H1 (cell line): ENCODE data around the gene TANC1. TPM values are rescaled to one million over a fixed set of nuclear protein-coding genes. Genes with fewer than 3 reads are reported as not detected.

Source experiments
- CTCF ChIA-PET: fragments of 300-600 bp; sonication (Branson Sonifier 250); formaldehyde crosslinking; loops from one replicate; lab custom pipeline; 2021; ENCODE audit not compliant: partially characterized antibody; lab: Charles Lee
- POLR2A ChIA-PET: fragments of 300-600 bp; sonication (Branson Sonifier 250); formaldehyde crosslinking; loops from one replicate; lab custom pipeline; 2021; ENCODE audit warnings: inconsistent platforms; ENCODE audit not compliant: partially characterized antibody; lab: Charles Lee
- DNase-seq, 2 experiments: peaks; one replicate each; pipeline versions ENCODE4 v3.0.0 to v3.0.0-alpha.2; 2010 to 2022; ENCODE audit warnings: low spot score in 2 of 2, low read depth in 1 of 2, mixed read lengths in 1 of 2
- FAIRE-seq: peaks from 2 replicates; lab custom pipeline; 2011; peaks lifted over from hg19 to GRCh38; lab: Jason Lieb, UNC
- H2AFZ ChIP-seq: 2 replicates; pipeline ENCODE4 v1.8.1; 2012; ENCODE audit warnings: low read length, inconsistent platforms
- H2AK5ac ChIP-seq: 2 replicates; pipeline ENCODE4 v1.6.1; 2013; ENCODE audit warnings: low read depth, low read length
- H2BK120ac ChIP-seq: replicated peaks from 2 replicates; pipeline ENCODE3; 2013; ENCODE audit warnings: low read depth, low read length, inconsistent platforms
- H2BK12ac ChIP-seq: 2 replicates; pipeline ENCODE4 v1.6.1; 2013; ENCODE audit warnings: low read depth, low read length
- H2BK15ac ChIP-seq: 2 replicates; pipeline ENCODE4 v1.6.1; 2013; ENCODE audit warnings: low read length
- H2BK20ac ChIP-seq: 2 replicates; pipeline ENCODE4 v1.6.1; 2013; ENCODE audit warnings: low read length
- H2BK5ac ChIP-seq: 2 replicates; pipeline ENCODE4 v1.6.1; 2013; ENCODE audit warnings: low read depth, low read length
- H3K14ac ChIP-seq: 2 replicates; pipeline ENCODE4 v1.6.1; 2013; ENCODE audit warnings: inconsistent platforms; ENCODE audit not compliant: insufficient read length
- H3K18ac ChIP-seq: 2 replicates; pipeline ENCODE4 v1.6.1; 2013; ENCODE audit warnings: low read length; ENCODE audit errors: extremely low read depth
- H3K23ac ChIP-seq: 2 replicates; pipeline ENCODE4 v1.6.1; 2013; ENCODE audit warnings: inconsistent platforms; ENCODE audit not compliant: insufficient read length
- H3K23me2 ChIP-seq: 2 replicates; pipeline ENCODE4 v1.6.1; 2013; ENCODE audit warnings: low read depth, low read length
- H3K27ac ChIP-seq: 2 replicates; pipeline ENCODE4 v1.6.1; 2011; ENCODE audit warnings: low read depth, low read length, inconsistent platforms
- H3K27me3 ChIP-seq, 4 experiments: replicated peaks in 1 of 4; 1 replicate in 1 of 4; 2 replicates in 3 of 4; pipeline versions ENCODE4 v1.6.1 to v1.8.1; 2011 to 2013; ENCODE audit warnings: low read length in 3 of 4, mild to moderate bottlenecking in 3 of 4, inconsistent platforms in 2 of 4, mixed read lengths in 2 of 4, moderate library complexity in 1 of 4; ENCODE audit not compliant: control insufficient read depth in 3 of 4, insufficient read depth in 3 of 4; ENCODE audit errors: extremely low read depth in 1 of 4
- H3K36me3 ChIP-seq, 4 experiments: 2 replicates each; pipeline versions ENCODE4 v1.6.1 to v1.8.1; 2011 to 2013; ENCODE audit warnings: mild to moderate bottlenecking in 4 of 4, low read length in 3 of 4, moderate library complexity in 2 of 4, control low read depth in 1 of 4, inconsistent platforms in 1 of 4; ENCODE audit not compliant: insufficient read depth in 4 of 4, control insufficient read depth in 2 of 4
- H3K4ac ChIP-seq: replicated peaks from 2 replicates; pipeline ENCODE3; 2013; ENCODE audit warnings: low read length, low read depth, mixed read lengths, inconsistent platforms; ENCODE audit not compliant: insufficient read length
- H3K4me1 ChIP-seq, 4 experiments: replicated peaks in 1 of 4; 1 replicate in 1 of 4; 2 replicates in 3 of 4; pipeline versions ENCODE4 v1.6.1 to v1.8.1; 2011 to 2013; ENCODE audit warnings: low read length in 3 of 4, inconsistent platforms in 2 of 4, mixed read lengths in 1 of 4; ENCODE audit not compliant: insufficient read depth in 4 of 4, control insufficient read depth in 3 of 4
- H3K4me2 ChIP-seq, 2 experiments: 2 replicates each; pipeline versions ENCODE4 v1.6.1 to v1.8.1; 2011 to 2013; ENCODE audit warnings: low read depth in 2 of 2, low read length in 2 of 2, control low read depth in 1 of 2, inconsistent platforms in 1 of 2, mild to moderate bottlenecking in 1 of 2; ENCODE audit not compliant: insufficient read depth in 1 of 2
- H3K4me3 ChIP-seq, 4 experiments: fragments of 200-600, 300-600 bp in 1 of 4; sonication (generic), shearing (Covaris generic), sonication (Bioruptor Twin) in 1 of 4; 2 replicates each; pipeline versions ENCODE4 v1.5.1 to v1.8.1; 2011 to 2016; ENCODE audit warnings: low read length in 4 of 4, low read depth in 3 of 4, control low read depth in 2 of 4, inconsistent platforms in 2 of 4, mild to moderate bottlenecking in 2 of 4, mixed read lengths in 1 of 4, moderate library complexity in 1 of 4; ENCODE audit not compliant: insufficient read depth in 2 of 4; ENCODE audit errors: extremely low read depth in 1 of 4
- H3K56ac ChIP-seq: replicated peaks from 2 replicates; pipeline ENCODE3; 2013; ENCODE audit warnings: low read depth, mild to moderate bottlenecking, mixed read lengths, low read length, inconsistent platforms; ENCODE audit not compliant: insufficient read length
- H3K79me1 ChIP-seq: 2 replicates; pipeline ENCODE4 v1.6.1; 2013; ENCODE audit warnings: low read depth, low read length, control low read depth
- H3K79me2 ChIP-seq, 2 experiments: 2 replicates each; pipeline versions ENCODE4 v1.6.1 to v1.8.1; 2012 to 2013; ENCODE audit warnings: low read length in 2 of 2, mild to moderate bottlenecking in 2 of 2, inconsistent platforms in 1 of 2; ENCODE audit not compliant: insufficient read depth in 2 of 2, control insufficient read depth in 1 of 2
- H3K9ac ChIP-seq, 4 experiments: replicated peaks in 1 of 4; 1 replicate in 1 of 4; 2 replicates in 3 of 4; pipeline versions ENCODE4 v1.6.1 to v1.8.1; 2011 to 2013; ENCODE audit warnings: low read depth in 3 of 4, low read length in 3 of 4, control low read depth in 2 of 4, mild to moderate bottlenecking in 2 of 4, moderate library complexity in 2 of 4, inconsistent platforms in 1 of 4; ENCODE audit errors: extremely low read depth in 1 of 4
- H3K9me3 ChIP-seq, 2 experiments: 2 replicates each; pipeline versions ENCODE4 v1.6.1 to v1.8.1; 2012 to 2013; ENCODE audit warnings: mild to moderate bottlenecking in 2 of 2, moderate library complexity in 2 of 2, control low read depth in 1 of 2, inconsistent platforms in 1 of 2, low read depth in 1 of 2, low read length in 1 of 2, mixed read lengths in 1 of 2; ENCODE audit not compliant: insufficient read depth in 2 of 2
- H4K20me1 ChIP-seq, 2 experiments: replicated peaks in 1 of 2; 2 replicates each; pipeline versions ENCODE3 to v1.8.1; 2011 to 2013; ENCODE audit warnings: inconsistent platforms in 2 of 2, low read length in 2 of 2, mild to moderate bottlenecking in 1 of 2; ENCODE audit not compliant: insufficient read depth in 2 of 2, control insufficient read depth in 1 of 2
- H4K5ac ChIP-seq: 2 replicates; pipeline ENCODE4 v1.6.1; 2013; ENCODE audit warnings: low read length, low read depth, mixed read lengths, inconsistent platforms; ENCODE audit not compliant: insufficient read length
- H4K8ac ChIP-seq: 2 replicates; pipeline ENCODE4 v1.8.0; 2013; ENCODE audit warnings: mild to moderate bottlenecking, moderate library complexity, low read length, inconsistent platforms; ENCODE audit not compliant: insufficient read depth; ENCODE audit errors: extremely low read depth
- H4K91ac ChIP-seq: replicated peaks from 2 replicates; pipeline ENCODE3; 2013; ENCODE audit warnings: low read length, mixed read lengths, inconsistent platforms; ENCODE audit not compliant: insufficient read length
- BCL11A ChIP-seq, 2 experiments: IDR thresholded peaks; one replicate each; pipeline ENCODE4 v1.6.1; 2011; ENCODE audit warnings: low read depth in 2 of 2, low read length in 2 of 2, mild to moderate bottlenecking in 2 of 2
- BRCA1 ChIP-seq: IDR thresholded peaks from 2 replicates; pipeline ENCODE4 v1.6.1; 2012; ENCODE audit warnings: low read depth, low read length, improper control_type of control experiment
- CTBP2 ChIP-seq: IDR thresholded peaks from 2 replicates; pipeline ENCODE4 v1.7.0; 2011; ENCODE audit warnings: borderline replicate concordance, mild to moderate bottlenecking, moderate library complexity, mixed read lengths, low read length; ENCODE audit not compliant: insufficient read depth, insufficient read length
- FOSL1 ChIP-seq: IDR thresholded peaks from 2 replicates; pipeline ENCODE4 v1.6.1; 2011; ENCODE audit warnings: mild to moderate bottlenecking, low read depth, low read length, moderate library complexity; ENCODE audit not compliant: insufficient read depth
- HDAC6 ChIP-seq: IDR thresholded peaks from one replicate; pipeline ENCODE4 v1.7.1; 2012; ENCODE audit warnings: low read depth, mild to moderate bottlenecking, inconsistent platforms, low read length, moderate library complexity
- POLR2A ChIP-seq, 2 experiments: IDR thresholded peaks; 1 replicate in 1 of 2; 2 replicates in 1 of 2; pipeline ENCODE4 v1.6.1; 2011; ENCODE audit warnings: low read depth in 2 of 2, low read length in 2 of 2, mild to moderate bottlenecking in 2 of 2; ENCODE audit errors: control extremely low read depth in 1 of 2
- RXRA ChIP-seq: IDR thresholded peaks from 2 replicates; pipeline ENCODE4 v1.6.1; 2011; ENCODE audit warnings: low read depth, mild to moderate bottlenecking, low read length, moderate library complexity; ENCODE audit not compliant: insufficient read depth
- SAP30 ChIP-seq: fragments of 300-600 bp; sonication (generic); IDR thresholded peaks from 2 replicates; pipeline ENCODE4 v1.7.1; 2012; ENCODE audit warnings: low read length, moderate library complexity, mild to moderate bottlenecking, inconsistent platforms; ENCODE audit not compliant: insufficient read depth, insufficient replicate concordance
- SIRT6 ChIP-seq: IDR thresholded peaks from one replicate; pipeline ENCODE4 v1.7.1; 2012; ENCODE audit warnings: low read length, inconsistent platforms
- SP2 ChIP-seq: IDR thresholded peaks from 2 replicates; pipeline ENCODE4 v1.6.1; 2012; ENCODE audit warnings: mild to moderate bottlenecking, low read length, inconsistent platforms
- SP4 ChIP-seq: IDR thresholded peaks from 2 replicates; pipeline ENCODE4 v1.6.1; 2012; ENCODE audit warnings: low read length, inconsistent platforms
- ZNF274 ChIP-seq: IDR thresholded peaks from 2 replicates; pipeline ENCODE4 v1.7.0; 2012; ENCODE audit warnings: low read length, borderline replicate concordance; ENCODE audit errors: extremely low read depth
- WGBS, 2 experiments: shearing (Covaris generic) in 1 of 2; methylation state at CpG; one replicate each; pipeline versions ENCODE4 v1.1.6 to v1.1.7; 2013 to 2015; ENCODE audit warnings: low lambda C conversion rate in 2 of 2, mixed read lengths in 2 of 2, inconsistent platforms in 1 of 2, low coverage in 1 of 2, missing lambda C conversion rate in 1 of 2; ENCODE audit not compliant: insufficient replicate concordance in 2 of 2, insufficient coverage in 1 of 2, insufficient read length in 1 of 2; ENCODE audit errors: extremely low coverage in 1 of 2, missing lambda C conversion rate in 1 of 2; 5-methylcytosine and 5-hydroxymethylcytosine counted together
- polyA plus RNA-seq, 7 experiments: library from polyadenylated mRNA; depleted of rRNA in 3 of 7; stranded (reverse) in 5 of 7; unstranded in 2 of 7; fragments of >200 nt in 5 of 7; fragments of 200-250 nt in 2 of 7; gene quantifications; 1 replicate in 5 of 7; 2 replicates in 1 of 7; 4 replicates in 1 of 7; pipeline versions ENCODE4 v1.2.1 to v1.2.3, GENCODE V29; 2011 to 2013; ENCODE audit warnings: missing spikeins in 2 of 7, mixed read lengths in 2 of 7
- total RNA-seq: library from RNA; stranded (reverse); fragmentation: NEBNext Ultra II Directional; extraction: Animal tissue kit (Norgen Biotek cat#: 25700); gene quantifications from 2 replicates; pipeline ENCODE4 v1.2.1, GENCODE V29; 2021
- TF ChIP-seq, protein P1 (sequence below): IDR thresholded peaks from 2 replicates; pipeline ENCODE4 v1.6.1; 2012; ENCODE audit warnings: inconsistent platforms
- TF ChIP-seq, protein P2 (sequence below): IDR thresholded peaks from 2 replicates; pipeline ENCODE4 v1.6.1; 2011; ENCODE audit warnings: low read depth, mild to moderate bottlenecking, low read length; ENCODE audit not compliant: insufficient read depth

TANC1 gene
- total and polyA plus RNA-seq, 2 of the 8 experiments (the other 6 are each of a cell fraction or from before 2014, with no cell fraction given), result 4.1 to 7.6 TPM

DNA sequence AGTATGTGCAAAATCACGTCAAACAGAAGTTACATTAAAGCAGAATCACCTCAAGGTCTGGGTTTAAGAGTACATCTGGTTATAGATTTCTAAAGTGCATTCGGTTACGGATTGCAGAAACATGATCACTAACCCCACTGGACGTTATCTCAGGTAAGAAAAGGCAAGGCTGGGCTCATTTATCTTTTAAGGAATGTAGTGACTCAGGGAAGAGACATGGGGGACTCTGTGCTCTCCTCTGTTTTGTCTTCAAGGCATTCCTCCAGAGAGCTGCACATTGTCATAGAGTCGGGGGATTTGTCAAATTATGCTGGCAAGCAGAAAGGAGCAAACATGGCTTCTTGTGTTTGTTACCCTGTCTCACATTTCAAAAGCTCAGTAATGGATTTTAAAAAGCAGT is 303.7 kb downstream of the TANC1 start:
- H2BK5ac ChIP-seq, result no peak overlapping the region
- H4K91ac ChIP-seq, result no peak overlapping the region
- no peak overlapping the region for H2BK12ac ChIP-seq
- ChIA-PET CTCF (no interaction called here), POLR2A (interaction anchor here (1.1 kb wide), 1 partner anchor 14 kb away, joined by 3 read pairs; the partner anchor contains the start of gene WDSUB1)
- H2AK5ac ChIP-seq, result no peak overlapping the region
- no peak overlapping the region for H3K4me3 ChIP-seq
- no peak overlapping the region for H3K4ac ChIP-seq
- no peak overlapping the region for H2BK120ac ChIP-seq
- H3K36me3 ChIP-seq, result peaks cover 0 to 4% (median 0%) of the 10 kb centered on the region in 4 experiments; a peak in 2 of 8 replicates
- no peaks in the 10 kb centered on the region for H3K27me3 ChIP-seq
- H3K23ac ChIP-seq, result no peak overlapping the region
- H3K27ac ChIP-seq, result no peak overlapping the region
- no peaks in the 10 kb centered on the region for H3K4me1 ChIP-seq
- 81% methylated on average over 5 of the region's 5 CpGs; no CpG with 5 or more reads in 1 of the 2 experiments for WGBS, 2 experiments
- H3K9me3 ChIP-seq, result no peaks in the 10 kb centered on the region
- no peaks in the 10 kb centered on the region for H3K79me2 ChIP-seq
- H4K20me1 ChIP-seq, result no peaks in the 10 kb centered on the region
- H3K4me2 ChIP-seq, result no peak overlapping the region
- FAIRE-seq, result no peak
- H3K79me1 ChIP-seq, result no peaks in the 10 kb centered on the region
- no peak overlapping the region for H3K56ac ChIP-seq
- H4K8ac ChIP-seq, result no peak overlapping the region
- H2BK15ac ChIP-seq, result no peak overlapping the region
- H3K18ac ChIP-seq, result no peak overlapping the region
- no peak for DNase-seq
- H3K23me2 ChIP-seq, result no peaks in the 10 kb centered on the region; the same call in 1 of the 2 replicates
- H3K14ac ChIP-seq, result no peak overlapping the region
- no peak overlapping the region for H2BK20ac ChIP-seq
- H3K9ac ChIP-seq, result no peak overlapping the region
- no peak overlapping the region for H4K5ac ChIP-seq
- no peak overlapping the region for H2AFZ ChIP-seq
- TF ChIP-seq, protein P1, sequence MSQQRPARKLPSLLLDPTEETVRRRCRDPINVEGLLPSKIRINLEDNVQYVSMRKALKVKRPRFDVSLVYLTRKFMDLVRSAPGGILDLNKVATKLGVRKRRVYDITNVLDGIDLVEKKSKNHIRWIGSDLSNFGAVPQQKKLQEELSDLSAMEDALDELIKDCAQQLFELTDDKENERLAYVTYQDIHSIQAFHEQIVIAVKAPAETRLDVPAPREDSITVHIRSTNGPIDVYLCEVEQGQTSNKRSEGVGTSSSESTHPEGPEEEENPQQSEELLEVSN, result no peak
- TF ChIP-seq SP4 (no peak), CTBP2 (no peak), POLR2A (IDR thresholded peaks at IDR 0.05; ENCODE audit: control extremely low read depth in 1 of 2, low read depth in 2 of 2, low read length in 2 of 2) (no peak), FOSL1 (no peak), BRCA1 (no peak), SIRT6 (no peak), BCL11A (IDR thresholded peaks at IDR 0.05; ENCODE audit: low read depth in 2 of 2, low read length in 2 of 2) (no peak), ZNF274 (no peak), RXRA (no peak), SP2 (no peak), SAP30 (no peak), HDAC6 (no peak)
- TF ChIP-seq, protein P2, sequence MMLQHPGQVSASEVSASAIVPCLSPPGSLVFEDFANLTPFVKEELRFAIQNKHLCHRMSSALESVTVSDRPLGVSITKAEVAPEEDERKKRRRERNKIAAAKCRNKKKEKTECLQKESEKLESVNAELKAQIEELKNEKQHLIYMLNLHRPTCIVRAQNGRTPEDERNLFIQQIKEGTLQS, result no peak
